Thyroid gland (tissue), 4 donors: Measurements from ENCODE around the gene SOCS6. TPM values are rescaled to one million over a fixed set of nuclear protein-coding genes. Genes with fewer than 3 reads are reported as not detected.
"Not testable (repeated sequence)": the region's sequence is repeated elsewhere in the genome, so short reads cannot be mapped to it uniquely, and the experiment has no call there.

Experiments used
- DNase-seq, 2 donors: peaks; one replicate each; pipeline ENCODE4 v3.0.0-alpha.2; 2019
- H3K27ac ChIP-seq, 3 donors: fragments of 200-600 bp; sonication (generic); 1 replicate in 2 of 3; 2 replicates in 1 of 3; pipeline ENCODE4 v1.5.1; 2016 to 2019; ENCODE audit warnings: mild to moderate bottlenecking in 1 of 3, moderate library complexity in 1 of 3
- H3K27me3 ChIP-seq: fragments of 200-600 bp; sonication (generic); one replicate; pipeline ENCODE4 v1.5.1; 2019
- H3K36me3 ChIP-seq, 2 donors: fragments of 200-600 bp; sonication (generic); one replicate each; pipeline ENCODE4 v1.5.1; 2016 to 2019
- H3K4me1 ChIP-seq, 2 donors: fragments of 200-600 bp; sonication (generic); one replicate each; pipeline ENCODE4 v1.5.1; 2017 to 2019
- H3K4me3 ChIP-seq, 3 donors: fragments of 200-600 bp; sonication (generic); replicated peaks in 1 of 3; 1 replicate in 2 of 3; 2 replicates in 1 of 3; pipeline ENCODE4 v1.5.1; 2016; ENCODE audit warnings: mild to moderate bottlenecking in 1 of 3
- H3K9me3 ChIP-seq: fragments of 200-600 bp; sonication (generic); one replicate; pipeline ENCODE4 v1.5.1; 2017
- CTCF ChIP-seq, 6 experiments: fragments of 200-600 bp in 3 of 6; fragments of 450-650 bp in 3 of 6; sonication (generic) in 3 of 6; IDR thresholded peaks; one replicate each; pipeline ENCODE4 v1.5.1; 2016 to 2019; ENCODE audit warnings: antibody characterized with exemption in 6 of 6, mild to moderate bottlenecking in 2 of 6, inconsistent platforms in 1 of 6, moderate library complexity in 1 of 6
- POLR2A ChIP-seq, 2 donors: fragments of 450-650 bp; IDR thresholded peaks; one replicate each; pipeline ENCODE4 v1.6.1; 2017; ENCODE audit warnings: antibody characterized with exemption in 2 of 2, mild to moderate bottlenecking in 2 of 2, moderate library complexity in 1 of 2
- WGBS, 2 donors: methylation state at CpG; one replicate each; pipeline ENCODE4 v1.1.5; 2017; 5-methylcytosine and 5-hydroxymethylcytosine counted together
- intact Hi-C: fragments of 100-400 bp; cut with DNase I; formaldehyde crosslinking; loops from one replicate; pipeline ENCODE4 v1.15.1; 2023
- total RNA-seq, 4 donors: library from RNA; depleted of rRNA; stranded (reverse); fragments of >200 nt; gene quantifications; one replicate each; pipeline ENCODE4 v1.2.3, GENCODE V29; 2016

Gene SOCS6
- total RNA-seq, 4 donors from 2014 or later: 20.7 to 25.6 (median 23.6) TPM

- intact Hi-C loops: no loop called here
- DNase-seq: no peak
- H3K4me1 ChIP-seq: no peaks in the 10 kb centered on the region
- H3K9me3 ChIP-seq: no peaks in the 10 kb centered on the region
- no peak overlapping the region for H3K4me3 ChIP-seq
- TF ChIP-seq CTCF (IDR thresholded peaks at IDR 0.05): no peak
- no peak for TF ChIP-seq POLR2A (IDR thresholded peaks at IDR 0.05)
- no peaks in the 10 kb centered on the region for H3K27me3 ChIP-seq
- no peaks in the 10 kb centered on the region for H3K36me3 ChIP-seq
- WGBS, 2 donors: 89 to 96% methylated on average over 4 of the region's 4 CpGs
- H3K27ac ChIP-seq: no peak overlapping the region
Observed at GRCh38 chr18:70337139-70337972, 48.5 kb downstream of the SOCS6 start.

GRCh38 chr18:70338890-70339289 lies 50.0 kb downstream of the SOCS6 start:
- H3K4me1 ChIP-seq: no peaks in the 10 kb centered on the region
- no peak for DNase-seq
- no peaks in the 10 kb centered on the region for H3K27me3 ChIP-seq
- H3K27ac ChIP-seq: no peak overlapping the region
- no peak overlapping the region for H3K4me3 ChIP-seq
- intact Hi-C loops: no loop called here
- TF ChIP-seq CTCF (IDR thresholded peaks at IDR 0.05): no peak
- TF ChIP-seq POLR2A (IDR thresholded peaks at IDR 0.05): no peak
- no peaks in the 10 kb centered on the region for H3K36me3 ChIP-seq
- no peaks in the 10 kb centered on the region for H3K9me3 ChIP-seq

DNA sequence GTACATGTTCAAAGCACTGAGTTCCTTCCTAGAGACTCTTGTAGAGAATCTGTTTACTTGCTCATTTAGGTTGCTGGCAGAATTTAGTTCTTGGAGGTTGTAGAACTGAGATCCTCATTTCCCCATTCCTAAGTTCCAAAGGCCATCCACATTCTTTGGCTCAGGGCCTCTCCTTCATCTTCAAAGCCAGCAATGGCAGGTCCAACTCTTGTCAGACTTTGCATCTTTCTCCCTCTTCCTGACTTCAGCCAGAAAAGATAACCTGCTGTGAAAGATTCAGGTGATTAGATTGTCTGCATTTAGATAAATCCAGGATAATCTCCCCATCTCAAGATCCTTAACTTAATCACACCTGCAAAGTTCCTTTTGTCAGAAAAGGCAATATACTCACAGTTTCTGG lies 51.1 kb downstream of the SOCS6 start:
- no peak for TF ChIP-seq CTCF (IDR thresholded peaks at IDR 0.05)
- H3K27me3 ChIP-seq: no peaks in the 10 kb centered on the region
- no peak overlapping the region for H3K27ac ChIP-seq
- H3K4me3 ChIP-seq: no peak overlapping the region
- no peaks in the 10 kb centered on the region for H3K9me3 ChIP-seq
- H3K4me1 ChIP-seq: no peaks in the 10 kb centered on the region
- intact Hi-C loops: no loop called here
- no peak for DNase-seq
- H3K36me3 ChIP-seq: no peaks in the 10 kb centered on the region

GRCh38 chr18:70348481-70348880 lies 59.6 kb downstream of the SOCS6 start:
- H3K27me3 ChIP-seq, H3K4me3 ChIP-seq, H3K36me3 ChIP-seq, H3K27ac ChIP-seq, H3K4me1 ChIP-seq, DNase-seq, intact Hi-C loops, H3K9me3 ChIP-seq: not testable (repeated sequence)
- 90 to 96% methylated on average over 3 of the region's 3 CpGs for WGBS, 2 donors

GRCh38 chr18:70349316-70349715 lies 60.5 kb downstream of the SOCS6 start:
- H3K36me3 ChIP-seq: no peaks in the 10 kb centered on the region

More at GRCh38 chr18:70349316-70349715, 60.5 kb downstream of the SOCS6 start:
- DNase-seq: no peak
- intact Hi-C loops: no loop called here
- no peak for TF ChIP-seq CTCF (IDR thresholded peaks at IDR 0.05)
- no peak for TF ChIP-seq POLR2A (IDR thresholded peaks at IDR 0.05)
- Histone ChIP-seq H3K4me1 (no peaks in the 10 kb centered on the region), H3K27ac (no peak overlapping the region), H3K4me3 (no peak overlapping the region), H3K27me3 (no peaks in the 10 kb centered on the region), H3K9me3 (no peaks in the 10 kb centered on the region)
